Fibroblast of the aortic adventitia (primary cell): ENCODE results near the gene ALG10. TPM values are rescaled to one million over a fixed set of nuclear protein-coding genes. Genes with fewer than 3 reads are reported as not detected.

Experiments used
- DNase-seq: peaks from one replicate; pipeline ENCODE4 v3.0.0-alpha.2; 2010; ENCODE audit warnings: low read depth
- H3K4me3 ChIP-seq: 2 replicates; pipeline ENCODE4 v1.5.1; 2011; ENCODE audit warnings: low read depth, mild to moderate bottlenecking, control low read depth, low read length, moderate library complexity
- small RNA-seq: library from RNA; depleted of rRNA; stranded (forward); fragments of <200 nt; gene quantifications from one replicate; pipeline ENCODE3, GENCODE V24; 2012
- total RNA-seq: library from RNA; depleted of rRNA; stranded (reverse); fragments of >200 nt; gene quantifications from 2 replicates; pipeline ENCODE4 v1.2.3, GENCODE V29; 2012; ENCODE audit warnings: low replicate concordance
- TF ChIP-seq, protein P1 (sequence below): IDR thresholded peaks from 2 replicates; pipeline ENCODE4 v1.5.1; 2011; ENCODE audit warnings: mild to moderate bottlenecking, low read length, control low read depth, inconsistent platforms; ENCODE audit not compliant: insufficient read depth

The ALG10 gene
- total RNA-seq, 1 donor: 16.8 TPM

DNA sequence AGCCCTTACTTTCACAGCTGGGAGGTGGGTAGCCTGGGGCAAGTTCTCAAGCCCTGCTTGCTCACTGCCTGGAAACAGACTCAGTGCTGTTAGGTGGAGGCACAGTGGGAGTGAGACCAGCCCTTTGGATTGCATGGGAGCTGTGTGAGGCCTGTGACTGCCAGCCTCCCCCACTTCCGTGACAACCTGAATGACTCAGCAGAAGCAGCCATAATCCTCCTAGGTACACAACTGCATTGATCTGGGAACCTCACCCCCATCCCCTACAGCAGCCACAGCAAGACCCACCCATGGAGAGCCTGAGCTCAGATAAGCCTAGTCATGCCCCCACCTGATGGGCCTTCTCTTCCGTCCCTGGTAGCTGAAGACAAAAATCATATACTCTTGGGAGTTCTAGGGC lies 26.4 kb downstream of the ALG10 start:
- no peak overlapping the region for H3K4me3 ChIP-seq
- no peak for DNase-seq
- TF ChIP-seq, protein P1, sequence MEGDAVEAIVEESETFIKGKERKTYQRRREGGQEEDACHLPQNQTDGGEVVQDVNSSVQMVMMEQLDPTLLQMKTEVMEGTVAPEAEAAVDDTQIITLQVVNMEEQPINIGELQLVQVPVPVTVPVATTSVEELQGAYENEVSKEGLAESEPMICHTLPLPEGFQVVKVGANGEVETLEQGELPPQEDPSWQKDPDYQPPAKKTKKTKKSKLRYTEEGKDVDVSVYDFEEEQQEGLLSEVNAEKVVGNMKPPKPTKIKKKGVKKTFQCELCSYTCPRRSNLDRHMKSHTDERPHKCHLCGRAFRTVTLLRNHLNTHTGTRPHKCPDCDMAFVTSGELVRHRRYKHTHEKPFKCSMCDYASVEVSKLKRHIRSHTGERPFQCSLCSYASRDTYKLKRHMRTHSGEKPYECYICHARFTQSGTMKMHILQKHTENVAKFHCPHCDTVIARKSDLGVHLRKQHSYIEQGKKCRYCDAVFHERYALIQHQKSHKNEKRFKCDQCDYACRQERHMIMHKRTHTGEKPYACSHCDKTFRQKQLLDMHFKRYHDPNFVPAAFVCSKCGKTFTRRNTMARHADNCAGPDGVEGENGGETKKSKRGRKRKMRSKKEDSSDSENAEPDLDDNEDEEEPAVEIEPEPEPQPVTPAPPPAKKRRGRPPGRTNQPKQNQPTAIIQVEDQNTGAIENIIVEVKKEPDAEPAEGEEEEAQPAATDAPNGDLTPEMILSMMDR: no peak

DNA sequence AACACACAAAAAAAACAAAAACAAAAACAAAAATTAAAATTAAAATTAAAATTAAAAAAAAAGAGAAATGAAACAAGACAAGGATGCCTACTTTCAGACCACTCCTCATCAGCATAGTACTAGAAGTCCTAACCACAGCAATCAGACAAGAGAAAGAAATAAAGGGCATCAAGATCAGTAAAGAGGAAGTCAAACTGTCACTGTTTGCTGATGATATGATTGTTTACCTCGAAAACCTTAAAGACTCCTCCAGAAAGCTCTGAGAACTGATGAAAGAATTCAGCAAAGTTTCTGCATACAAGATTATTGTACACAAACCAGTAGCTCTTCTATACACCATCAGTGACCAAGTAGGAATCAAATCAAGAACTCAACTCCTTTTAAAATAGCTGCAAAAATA lies 29.2 kb downstream of the ALG10 start:
- no peak for DNase-seq
- TF ChIP-seq, protein P1: no peak
- H3K4me3 ChIP-seq: no peak overlapping the region

DNA sequence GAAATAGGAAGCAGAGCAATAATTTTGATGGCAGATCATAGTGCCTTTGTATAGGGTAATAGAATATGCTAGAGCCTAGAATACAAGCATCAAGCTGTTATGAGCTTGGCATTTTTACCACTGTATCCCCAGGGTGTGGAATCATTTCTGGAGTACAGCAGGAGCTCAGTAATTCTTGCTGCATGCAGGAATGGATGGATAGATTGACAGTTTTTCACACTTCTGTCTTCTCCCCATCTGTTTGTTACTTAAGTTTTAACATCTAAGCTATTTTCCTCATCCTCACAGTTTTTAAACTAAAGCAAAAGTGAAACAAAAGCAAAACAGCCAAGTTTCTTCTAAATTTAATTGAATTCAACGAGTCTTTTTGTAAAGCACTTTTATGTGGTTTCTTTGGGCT lies 32.6 kb downstream of the ALG10 start:
- DNase-seq: no peak
- no peak overlapping the region for H3K4me3 ChIP-seq
- TF ChIP-seq, protein P1: no peak

Small RNA genes lying within 50 kb of the gene (small RNA-seq; reads per million reads assigned to genes)
- not detected for gene RF00019
